Right forelimb (tissue), 1 donor: Measurements from ENCODE around the gene ABHD17B.

Source experiments
- DNase-seq: peaks from one replicate; pipeline ENCODE4 v3.0.0-alpha.2; 2018

Gene ABHD17B

DNA sequence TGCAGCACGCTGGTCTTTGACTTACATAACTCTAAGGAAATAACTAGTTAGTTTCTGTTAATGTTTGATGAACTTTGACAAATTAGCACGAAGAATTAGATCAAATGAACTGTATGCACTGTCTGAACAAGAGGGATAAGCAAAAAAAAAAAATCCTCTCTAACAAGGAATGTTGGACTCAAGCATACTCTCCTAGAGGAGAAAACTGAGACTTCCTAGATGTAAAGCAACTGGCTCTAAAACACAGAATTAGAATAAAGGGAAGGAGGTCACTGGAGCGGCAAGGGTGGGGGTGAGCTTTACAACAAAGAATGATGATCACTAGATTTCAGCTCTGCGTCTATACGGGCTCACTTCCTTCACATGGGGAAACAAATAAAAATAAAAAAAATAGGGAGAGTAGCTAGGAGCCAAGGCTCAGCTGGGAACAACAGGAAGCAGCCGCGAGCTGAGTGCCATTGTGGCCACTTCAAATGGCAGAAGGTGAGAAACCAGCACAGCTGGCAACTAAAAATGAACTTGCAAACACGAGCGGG is 94.0 kb downstream of the ABHD17B start:
- DNase-seq, result no peak
